ENCODE measurements around the gene ZNF681. TPM values are rescaled to one million over a fixed set of nuclear protein-coding genes. Genes with fewer than 3 reads are reported as not detected.
"Not testable (repeated sequence)": the region's sequence is repeated elsewhere in the genome, so short reads cannot be mapped to it uniquely, and the experiment has no call there.

The ZNF681 gene
- total RNA-seq, 1 donor from 2014 or later: 1.8 TPM

DNA sequence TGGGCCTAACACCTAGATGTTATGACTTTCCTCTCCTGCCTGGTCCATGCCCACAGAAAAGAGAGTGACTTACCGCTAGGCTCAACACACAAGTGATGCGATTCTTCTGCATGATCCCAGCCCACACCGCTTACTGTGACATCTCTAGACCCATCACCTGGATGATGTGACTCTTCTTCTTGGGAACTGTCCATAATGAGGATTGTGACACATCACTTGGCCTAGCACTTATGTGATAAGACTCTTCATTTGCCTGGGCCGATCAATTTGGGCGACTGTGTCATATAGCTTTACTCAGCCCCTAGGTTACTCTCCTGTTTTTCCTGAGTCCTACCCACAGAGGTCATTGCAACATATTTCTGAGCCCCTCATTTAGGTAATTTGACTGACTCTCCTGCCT, 19.9 kb upstream of the ZNF681 start:
- TF ChIP-seq, protein P1, sequence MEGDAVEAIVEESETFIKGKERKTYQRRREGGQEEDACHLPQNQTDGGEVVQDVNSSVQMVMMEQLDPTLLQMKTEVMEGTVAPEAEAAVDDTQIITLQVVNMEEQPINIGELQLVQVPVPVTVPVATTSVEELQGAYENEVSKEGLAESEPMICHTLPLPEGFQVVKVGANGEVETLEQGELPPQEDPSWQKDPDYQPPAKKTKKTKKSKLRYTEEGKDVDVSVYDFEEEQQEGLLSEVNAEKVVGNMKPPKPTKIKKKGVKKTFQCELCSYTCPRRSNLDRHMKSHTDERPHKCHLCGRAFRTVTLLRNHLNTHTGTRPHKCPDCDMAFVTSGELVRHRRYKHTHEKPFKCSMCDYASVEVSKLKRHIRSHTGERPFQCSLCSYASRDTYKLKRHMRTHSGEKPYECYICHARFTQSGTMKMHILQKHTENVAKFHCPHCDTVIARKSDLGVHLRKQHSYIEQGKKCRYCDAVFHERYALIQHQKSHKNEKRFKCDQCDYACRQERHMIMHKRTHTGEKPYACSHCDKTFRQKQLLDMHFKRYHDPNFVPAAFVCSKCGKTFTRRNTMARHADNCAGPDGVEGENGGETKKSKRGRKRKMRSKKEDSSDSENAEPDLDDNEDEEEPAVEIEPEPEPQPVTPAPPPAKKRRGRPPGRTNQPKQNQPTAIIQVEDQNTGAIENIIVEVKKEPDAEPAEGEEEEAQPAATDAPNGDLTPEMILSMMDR (IDR thresholded peaks at IDR 0.05; ENCODE audit: insufficient read depth, low read length, poor library complexity, severe bottlenecking): no peak

DNA sequence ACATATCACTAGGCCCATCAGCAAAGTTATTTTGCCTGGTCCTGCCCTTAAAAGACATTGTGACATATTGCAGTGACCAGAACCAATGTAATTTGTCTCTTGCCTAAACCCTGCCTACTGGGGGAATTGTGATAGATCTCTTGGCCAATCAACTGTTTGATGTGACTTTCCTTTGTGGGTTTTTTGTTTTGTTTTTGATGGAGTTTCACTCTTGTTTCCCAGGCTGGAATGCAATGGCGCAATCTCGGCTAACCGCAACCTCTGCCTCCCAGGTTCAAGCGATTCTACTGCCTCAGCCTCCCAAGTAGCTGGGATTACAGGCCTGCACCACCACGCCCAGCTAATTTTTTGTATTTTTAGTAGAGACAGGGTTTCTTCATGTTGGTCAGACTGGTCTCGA, 19.3 kb upstream of the ZNF681 start:
- H3K36me3 ChIP-seq (ENCODE audit: control insufficient read depth, insufficient read depth, low read length); DNase-seq (ENCODE audit: low read depth); H3K27me3 ChIP-seq (ENCODE audit: control insufficient read depth, insufficient read depth, low read length); H3K4me3 ChIP-seq (ENCODE audit: low read depth, low read length): not testable (repeated sequence)

More for the DNA sequence above, 19.9 kb upstream of the ZNF681 start:
- Histone ChIP-seq H3K36me3 (ENCODE audit: control insufficient read depth, insufficient read depth, low read length) (no peaks in the 10 kb centered on the region), H3K4me3 (ENCODE audit: low read depth, low read length) (no peak overlapping the region), H3K27me3 (ENCODE audit: control insufficient read depth, insufficient read depth, low read length) (no peaks in the 10 kb centered on the region)
- DNase-seq (ENCODE audit: low read depth): no peak

DNA sequence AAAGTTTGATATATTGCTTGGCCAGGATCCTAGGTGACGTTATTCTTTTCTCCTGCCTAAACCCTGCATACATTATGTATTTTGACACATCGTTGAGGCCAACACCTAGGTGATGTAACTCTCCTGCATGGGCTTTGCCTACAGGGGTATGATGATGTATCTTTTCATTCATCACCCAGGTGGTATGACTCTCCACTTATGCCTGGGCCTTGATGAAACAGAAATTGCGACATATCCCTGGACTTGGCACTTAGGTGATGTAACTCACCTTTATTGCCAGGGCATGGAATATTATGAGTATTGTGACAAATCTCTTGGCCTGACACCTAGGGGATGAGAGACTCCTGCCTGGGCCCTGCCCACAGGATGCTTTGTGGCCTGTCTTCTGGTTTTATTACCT, 18.5 kb upstream of the ZNF681 start:
- no peaks in the 10 kb centered on the region for H3K36me3 ChIP-seq (ENCODE audit: control insufficient read depth, insufficient read depth, low read length)
- DNase-seq (ENCODE audit: low read depth): no peak

DNA sequence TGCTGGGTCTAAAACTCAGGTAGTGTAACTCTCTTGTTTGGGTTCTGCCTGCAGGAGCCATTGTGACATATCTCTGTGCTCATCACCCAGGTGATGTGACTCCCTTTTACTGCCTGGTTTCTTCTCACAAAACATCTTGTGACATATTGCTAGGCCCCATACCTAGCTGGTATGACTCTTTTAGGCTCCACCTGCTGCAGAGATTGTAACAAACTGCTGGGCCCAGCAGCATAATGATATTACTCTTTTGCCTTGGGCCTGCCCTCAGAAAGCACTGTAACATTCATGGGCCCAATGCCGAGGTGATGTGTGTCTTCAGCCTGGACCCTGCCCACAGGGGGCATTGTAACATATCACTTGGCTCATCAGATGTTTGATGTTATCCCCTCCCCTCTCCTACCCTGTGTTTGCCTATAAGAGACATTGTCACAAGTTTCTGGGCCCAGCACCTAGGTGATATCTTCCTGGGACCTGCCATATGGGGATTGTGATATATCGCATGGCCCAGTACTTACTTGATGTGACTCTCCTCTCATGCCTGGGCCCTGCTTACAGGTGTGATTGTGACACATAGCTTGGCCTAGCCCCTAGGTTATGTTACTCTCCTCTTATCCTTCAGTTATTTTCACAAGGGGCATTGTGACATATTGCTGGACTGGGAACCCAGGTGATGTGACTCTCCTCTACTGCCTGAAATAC, 18.0 kb upstream of the ZNF681 start:
- H3K36me3 ChIP-seq (ENCODE audit: control insufficient read depth, insufficient read depth, low read length): no peaks in the 10 kb centered on the region
- DNase-seq (ENCODE audit: low read depth): no peak
- TF ChIP-seq, protein P1 (IDR thresholded peaks at IDR 0.05; ENCODE audit: insufficient read depth, low read length, poor library complexity, severe bottlenecking): no peak
- no peaks in the 10 kb centered on the region for H3K27me3 ChIP-seq (ENCODE audit: control insufficient read depth, insufficient read depth, low read length)
- H3K4me3 ChIP-seq (ENCODE audit: low read depth, low read length): no peak overlapping the region

More for the DNA sequence above, 18.5 kb upstream of the ZNF681 start:
- no peaks in the 10 kb centered on the region for H3K27me3 ChIP-seq (ENCODE audit: control insufficient read depth, insufficient read depth, low read length)
- TF ChIP-seq, protein P1 (IDR thresholded peaks at IDR 0.05; ENCODE audit: insufficient read depth, low read length, poor library complexity, severe bottlenecking): no peak
- H3K4me3 ChIP-seq (ENCODE audit: low read depth, low read length): no peak overlapping the region

DNA sequence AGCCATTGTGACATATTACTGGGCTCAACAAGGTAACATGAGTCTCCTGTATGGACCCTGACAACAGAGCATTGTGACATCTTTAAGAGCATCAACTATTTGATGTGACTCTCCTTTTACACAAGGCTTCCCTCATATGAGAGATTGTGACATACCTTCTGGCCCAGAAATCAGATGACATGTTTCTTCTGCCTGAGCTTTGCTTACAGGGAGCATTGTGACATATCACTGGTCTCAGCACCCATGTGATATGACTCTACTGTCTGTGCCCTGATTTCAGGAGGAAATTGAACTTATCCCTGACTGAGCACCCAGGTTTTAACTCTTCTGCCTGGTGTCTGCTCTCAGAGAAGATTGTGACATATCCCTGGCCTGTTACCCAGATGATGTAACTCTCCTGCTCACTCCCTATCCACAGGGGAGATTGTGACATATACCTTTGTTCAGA, 15.9 kb upstream of the ZNF681 start:
- TF ChIP-seq, protein P1 (IDR thresholded peaks at IDR 0.05; ENCODE audit: insufficient read depth, low read length, poor library complexity, severe bottlenecking): no peak
- H3K36me3 ChIP-seq (ENCODE audit: control insufficient read depth, insufficient read depth, low read length): no peaks in the 10 kb centered on the region
- DNase-seq (ENCODE audit: low read depth): no peak

DNA sequence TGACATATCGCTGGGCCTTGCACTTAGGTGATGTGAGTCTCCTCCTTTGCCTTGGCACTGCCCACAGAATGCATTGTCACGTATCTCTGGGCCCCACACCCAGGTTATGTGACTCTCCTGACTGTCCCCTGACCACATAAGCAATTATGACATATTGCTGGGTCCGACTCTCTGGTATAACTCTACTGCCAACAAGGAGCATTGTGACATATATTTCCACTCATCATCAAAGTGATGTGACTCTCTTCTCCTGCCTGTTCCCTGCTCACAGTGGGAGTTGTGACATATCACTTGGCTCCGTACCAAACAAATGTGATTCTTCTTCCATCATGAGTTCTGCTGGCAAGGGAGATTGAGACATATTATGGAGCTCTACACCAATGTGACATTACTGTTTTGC, 15.4 kb upstream of the ZNF681 start:
- no peaks in the 10 kb centered on the region for H3K27me3 ChIP-seq (ENCODE audit: control insufficient read depth, insufficient read depth, low read length)
- no peak for DNase-seq (ENCODE audit: low read depth)
- H3K36me3 ChIP-seq (ENCODE audit: control insufficient read depth, insufficient read depth, low read length): no peaks in the 10 kb centered on the region
- no peak overlapping the region for H3K4me3 ChIP-seq (ENCODE audit: low read depth, low read length)
- TF ChIP-seq, protein P1 (IDR thresholded peaks at IDR 0.05; ENCODE audit: insufficient read depth, low read length, poor library complexity, severe bottlenecking): no peak

More for the DNA sequence above, 15.9 kb upstream of the ZNF681 start:
- H3K27me3 ChIP-seq (ENCODE audit: control insufficient read depth, insufficient read depth, low read length): no peaks in the 10 kb centered on the region
- H3K4me3 ChIP-seq (ENCODE audit: low read depth, low read length): no peak overlapping the region
